NCI-H748 (cell line): Measurements from ENCODE around the gene ENPEP.
A peak's percentile ranks its signal among the peaks of the same experiment; 100 is the strongest.

Experiments
- DNase-seq: peaks from one replicate; lab custom pipeline; 2025; ENCODE audit not compliant: unreplicated experiment; lab: John Stamatoyannopoulos, UW

ENPEP gene

GRCh38 chr4:110596431-110596830 lies 120.5 kb downstream of the ENPEP start:
- no peak for DNase-seq

GRCh38 chr4:110597582-110597981 lies 121.6 kb downstream of the ENPEP start:
- no peak for DNase-seq

GRCh38 chr4:110602061-110602460 lies 126.1 kb downstream of the ENPEP start:
- DNase-seq = no peak

GRCh38 chr4:110605077-110605476 lies 129.1 kb downstream of the ENPEP start:
- DNase-seq = no peak

GRCh38 chr4:110609044-110609750 lies 133.2 kb downstream of the ENPEP start:
- peak; percentile 34 for DNase-seq

GRCh38 chr4:110610620-110610939 lies 134.6 kb downstream of the ENPEP start:
- no peak for DNase-seq

GRCh38 chr4:110610940-110611831 lies 135.2 kb downstream of the ENPEP start:
- no peak for DNase-seq

GRCh38 chr4:110611968-110612447 lies 136.1 kb downstream of the ENPEP start:
- no peak for DNase-seq

- no peak for DNase-seq
These were observed 136.8 kb downstream of the ENPEP start for GRCh38 chr4:110612631-110613269.

GRCh38 chr4:110613745-110614144 lies 137.8 kb downstream of the ENPEP start:
- no peak for DNase-seq

GRCh38 chr4:110614173-110614963 lies 138.4 kb downstream of the ENPEP start:
- no peak for DNase-seq
